ENCODE results near the gene PLCB1.

DNA sequence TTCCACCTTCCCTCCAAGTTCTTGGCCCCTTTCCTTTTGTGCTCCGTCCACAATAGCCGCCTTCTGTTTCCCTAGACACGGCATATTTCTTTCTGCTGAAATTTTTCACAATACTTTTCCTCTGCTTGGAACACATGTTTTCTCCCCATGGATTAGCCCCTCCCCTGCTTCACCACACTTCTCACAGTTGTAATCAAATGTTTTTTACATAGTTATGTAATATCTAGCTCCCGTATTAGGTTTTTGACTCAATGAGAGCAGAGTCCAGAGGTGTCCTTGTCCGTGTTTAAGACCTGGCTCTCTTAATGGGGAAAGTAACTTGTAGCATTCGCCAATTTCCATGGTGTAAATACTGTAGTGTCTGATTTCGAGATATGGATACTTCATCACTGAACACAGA, 34.7 kb downstream of the PLCB1 start:
- TF ChIP-seq NFYB (IDR thresholded peaks at IDR 0.05; ENCODE audit: insufficient read depth, low read depth, low read length) (no peak), ZSCAN29 (IDR thresholded peaks at IDR 0.05) (no peak), SMAD1 (IDR thresholded peaks at IDR 0.05; ENCODE audit: low read depth, partially characterized antibody) (no peak), POLR2A (IDR thresholded peaks at IDR 0.05; ENCODE audit: low read depth, low read length) (no peak), FOXM1 (IDR thresholded peaks at IDR 0.05; ENCODE audit: low read depth, low read length) (no peak), BRCA1 (IDR thresholded peaks at IDR 0.05; ENCODE audit: low read depth, low read length) (no peak), CTCF (IDR thresholded peaks at IDR 0.05 in 2 of 3, conservative IDR thresholded peaks at IDR 0.05 in 1 of 3; ENCODE audit: control insufficient read depth in 2 of 3, extremely low read depth in 1 of 3, insufficient read depth in 1 of 3, low read depth in 3 of 3, low read length in 3 of 3) (no peak), NRF1 (conservative IDR thresholded peaks at IDR 0.05; ENCODE audit: low read depth, low read length) (no peak), POLR2AphosphoS5 (IDR thresholded peaks at IDR 0.05; ENCODE audit: low read length) (no peak), SP1 (IDR thresholded peaks at IDR 0.05; ENCODE audit: low read depth, low read length) (no peak)
